Pons (tissue), 1 donor: ENCODE data around the gene PRKCA.

Source experiments
- DNase-seq: peaks from one replicate; pipeline ENCODE4 v3.0.0-alpha.2; 2016; ENCODE audit warnings: low spot score

Gene PRKCA

DNA sequence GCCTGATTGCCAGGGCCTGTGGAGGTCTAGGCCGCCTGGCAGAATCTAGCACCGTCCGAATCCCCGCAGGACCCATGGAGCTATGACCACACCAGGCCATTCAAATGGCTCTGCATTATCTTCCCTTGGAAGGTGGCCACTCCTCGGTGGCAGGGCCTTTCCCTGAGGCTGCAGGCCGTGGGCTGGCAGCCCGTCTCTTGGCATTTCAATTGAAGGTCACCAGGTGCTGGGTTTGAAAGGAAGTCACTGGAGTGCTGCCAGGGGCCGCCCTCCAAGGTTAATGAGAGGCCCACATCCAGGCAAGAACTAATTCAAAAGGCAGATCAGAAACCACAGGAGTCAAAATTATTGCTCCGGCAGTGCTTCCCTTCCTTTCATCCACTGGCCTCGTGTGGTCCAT is 504.8 kb downstream of the PRKCA start:
- no peak for DNase-seq

DNA sequence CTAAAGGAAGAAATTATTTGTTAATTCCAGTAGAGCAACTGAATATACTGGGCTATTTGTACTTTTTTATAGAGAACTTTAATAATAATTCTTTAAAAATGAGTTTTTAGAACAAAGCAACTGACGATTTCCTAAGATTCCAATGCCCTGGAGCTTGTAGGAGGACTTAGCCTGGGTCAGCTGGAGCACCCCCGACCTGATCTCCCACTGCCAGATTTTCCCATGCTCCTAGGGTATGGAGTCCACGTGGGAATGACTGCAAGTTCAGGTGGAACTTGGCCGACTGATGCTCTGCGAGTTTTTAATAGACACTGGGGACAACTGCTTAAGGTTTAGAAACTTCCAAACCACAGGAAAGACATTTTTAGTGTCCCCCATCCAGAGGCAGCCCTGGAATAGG is 507.0 kb downstream of the PRKCA start:
- DNase-seq, result no peak

DNA sequence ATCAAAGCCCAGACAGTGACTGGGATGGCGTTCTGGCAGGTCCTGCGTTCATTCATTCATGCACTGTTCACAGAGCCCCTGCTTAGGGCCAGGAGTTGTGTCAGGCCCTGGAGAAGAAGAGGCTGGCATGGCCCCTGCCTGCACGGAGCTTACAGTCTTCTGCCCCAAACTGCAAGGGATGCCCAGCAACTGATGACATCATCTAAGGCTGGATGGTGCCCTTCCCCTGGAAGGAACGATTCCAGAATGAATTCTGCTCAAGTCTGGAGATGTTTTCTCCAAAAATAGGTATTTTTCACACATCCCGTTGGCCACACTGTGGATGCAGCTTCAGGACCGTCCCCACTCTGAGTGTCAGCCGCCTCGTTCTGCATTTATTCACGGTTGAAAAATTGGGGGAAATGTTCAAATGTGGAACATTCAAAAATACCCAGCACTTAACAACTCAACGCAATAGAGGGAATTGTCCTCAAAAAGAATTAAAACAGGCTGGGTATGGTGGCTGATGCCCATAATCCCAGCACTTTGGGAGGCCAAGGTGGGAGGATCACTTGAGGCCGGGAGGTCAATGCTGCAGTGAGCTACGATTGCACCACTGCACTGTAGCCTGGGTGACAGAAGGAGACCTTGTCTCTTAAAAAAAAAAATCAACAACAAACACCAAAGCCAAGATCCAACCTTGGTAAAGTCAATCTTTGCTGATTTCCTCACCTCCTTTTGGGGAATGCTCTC is 508.7 kb downstream of the PRKCA start:
- DNase-seq, result no peak

DNA sequence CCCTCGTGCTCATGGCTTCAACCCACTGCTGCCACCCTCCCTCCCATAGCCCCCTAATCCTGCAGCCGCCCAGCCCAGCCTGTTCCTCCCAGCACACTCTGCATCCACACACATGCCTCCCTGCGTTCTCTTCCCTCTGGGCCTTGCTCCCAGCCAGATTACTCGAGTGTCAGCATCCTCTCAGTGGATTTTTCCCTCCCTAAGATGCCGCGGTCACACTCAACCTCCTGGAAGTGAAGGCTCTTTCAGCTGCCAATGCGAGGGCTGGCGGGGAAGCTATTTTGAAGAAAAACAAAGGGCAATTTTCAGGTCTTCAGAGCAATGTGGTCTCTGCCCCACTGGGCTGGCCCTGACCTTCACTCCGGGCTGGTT is 509.3 kb downstream of the PRKCA start:
- no peak for DNase-seq

DNA sequence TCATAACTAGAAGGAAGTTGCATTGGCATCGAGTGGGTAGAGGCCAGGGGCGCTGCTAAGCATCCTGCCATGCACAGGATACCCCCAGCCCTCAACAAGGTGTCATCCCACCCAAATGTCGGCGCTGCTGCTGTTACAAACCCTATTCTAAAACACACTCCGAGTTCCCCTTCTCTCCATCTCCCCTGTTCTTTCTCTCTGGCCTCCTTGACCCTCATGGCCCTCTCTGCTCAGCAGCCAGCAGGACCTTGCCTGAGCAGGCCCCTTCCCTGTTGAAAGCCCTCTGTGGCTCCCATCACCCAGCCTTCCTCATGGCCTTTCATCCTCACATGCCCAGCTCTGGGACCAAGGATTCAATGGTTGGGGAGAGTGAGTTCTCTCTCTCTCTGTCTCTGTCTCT is 510.2 kb downstream of the PRKCA start:
- no peak for DNase-seq

DNA sequence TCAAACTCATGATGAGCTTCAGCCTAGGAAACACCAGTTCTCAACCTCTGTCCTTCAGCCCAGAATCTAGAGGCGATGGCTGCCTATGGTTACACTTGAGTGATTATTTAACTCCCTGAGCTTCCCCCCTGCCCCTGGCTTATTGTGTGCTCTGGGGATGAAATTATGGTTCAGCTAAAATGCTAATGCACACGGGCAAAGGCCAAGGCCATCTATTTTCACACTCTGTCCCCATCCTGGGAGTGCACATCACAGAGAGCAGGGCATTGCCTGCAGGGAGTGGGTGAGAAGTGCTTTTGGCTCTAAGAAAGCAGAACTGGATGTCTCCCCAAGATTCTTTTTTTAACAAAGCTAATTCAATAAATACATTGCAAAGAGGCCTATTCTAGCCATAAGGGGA is 510.9 kb downstream of the PRKCA start:
- no peak for DNase-seq

DNA sequence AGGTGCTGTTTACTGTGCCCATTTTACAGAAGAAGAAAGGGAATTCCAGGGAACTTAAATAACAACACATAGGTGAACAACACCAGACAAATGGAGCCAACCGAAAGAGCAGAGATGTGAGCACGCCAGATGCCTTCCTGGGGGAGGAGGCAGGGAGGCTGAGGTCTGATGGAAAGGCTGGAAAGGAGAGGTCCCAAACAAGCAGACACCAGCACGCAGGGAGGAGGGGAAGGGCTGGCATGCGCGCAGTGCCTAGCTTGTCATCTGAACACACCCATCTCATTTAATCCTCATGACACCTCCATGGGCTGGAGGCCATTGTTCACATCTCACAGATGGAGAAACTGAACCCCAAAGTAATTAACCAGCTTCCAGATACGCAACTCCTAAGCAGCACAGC is 511.6 kb downstream of the PRKCA start:
- DNase-seq, result no peak

DNA sequence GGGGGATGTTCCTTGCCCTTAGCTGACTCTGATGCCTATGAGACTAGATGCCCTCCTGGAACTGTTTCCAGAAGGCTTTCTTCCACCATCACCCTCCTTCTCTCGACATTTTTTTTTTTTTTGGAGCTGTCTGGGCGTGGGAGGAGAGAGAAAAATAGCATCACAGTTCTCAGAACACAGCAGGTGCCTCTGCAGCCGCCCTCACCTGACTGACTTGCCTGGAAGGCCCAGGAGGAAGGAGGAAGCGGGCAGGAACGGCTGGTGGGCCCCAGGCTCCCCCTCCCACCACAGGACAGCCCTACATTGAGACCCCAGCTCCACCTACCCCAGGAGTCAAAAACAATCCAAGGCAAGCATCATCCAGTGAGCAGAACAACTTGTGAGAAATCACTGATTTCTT is 512.2 kb downstream of the PRKCA start:
- no peak for DNase-seq

DNA sequence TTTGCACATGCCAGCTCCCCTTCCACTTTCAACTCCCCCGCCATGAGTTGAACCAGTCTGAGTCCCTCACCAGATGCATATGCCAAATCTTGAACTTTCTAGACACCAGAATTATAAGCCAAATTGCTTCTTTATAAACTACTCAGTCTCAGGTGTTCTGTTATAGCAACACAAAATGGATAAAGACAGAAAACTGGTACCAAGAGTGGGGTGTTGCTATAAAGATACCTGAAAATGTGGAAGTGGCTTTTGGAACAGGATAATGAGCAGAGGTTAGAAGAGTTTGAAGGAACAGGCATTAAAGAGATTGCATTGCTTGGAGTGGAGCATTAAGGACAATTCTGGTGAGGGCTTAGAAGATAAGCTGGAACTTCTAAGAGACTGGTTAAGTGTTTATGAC is 515.3 kb downstream of the PRKCA start:
- DNase-seq, result no peak

DNA sequence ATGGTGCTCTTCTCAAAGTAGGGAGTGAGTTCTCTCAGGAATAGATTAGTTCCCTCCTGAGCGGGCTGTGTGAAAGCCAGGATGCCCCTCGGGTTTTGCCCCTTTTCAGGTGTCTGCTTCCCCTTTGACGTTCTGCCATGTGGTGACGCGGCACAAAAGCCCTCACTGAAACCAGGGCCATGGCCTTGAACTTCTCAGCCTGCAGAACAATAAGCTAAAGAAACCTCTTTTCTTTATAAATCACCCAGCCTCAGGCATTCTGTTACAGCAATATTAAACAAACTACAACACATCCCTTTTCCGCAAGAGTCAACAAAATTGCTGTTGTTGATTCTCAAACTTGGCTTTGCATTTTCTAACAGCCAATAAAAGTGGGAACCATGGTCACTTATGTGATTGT is 517.1 kb downstream of the PRKCA start:
- no peak for DNase-seq

DNA sequence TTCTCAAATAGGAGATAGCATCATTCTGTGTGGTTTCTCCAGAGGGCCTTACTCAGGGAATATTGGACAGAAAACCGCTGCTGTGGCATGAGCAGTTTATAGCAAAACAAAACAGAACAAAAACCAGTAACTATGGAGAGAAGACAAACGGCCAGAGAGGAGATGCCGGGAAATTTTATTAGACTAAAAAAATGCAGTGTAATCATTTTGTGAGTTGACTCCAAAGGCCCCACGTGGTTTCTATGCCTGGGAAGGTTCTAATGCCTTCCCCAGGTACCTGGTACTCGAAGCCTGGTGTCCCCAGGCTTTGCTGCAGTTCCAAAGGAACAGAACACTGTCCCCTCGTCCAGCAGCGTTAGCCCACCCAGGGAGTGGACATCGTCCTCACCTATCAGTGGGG is 519.6 kb downstream of the PRKCA start:
- no peak for DNase-seq

DNA sequence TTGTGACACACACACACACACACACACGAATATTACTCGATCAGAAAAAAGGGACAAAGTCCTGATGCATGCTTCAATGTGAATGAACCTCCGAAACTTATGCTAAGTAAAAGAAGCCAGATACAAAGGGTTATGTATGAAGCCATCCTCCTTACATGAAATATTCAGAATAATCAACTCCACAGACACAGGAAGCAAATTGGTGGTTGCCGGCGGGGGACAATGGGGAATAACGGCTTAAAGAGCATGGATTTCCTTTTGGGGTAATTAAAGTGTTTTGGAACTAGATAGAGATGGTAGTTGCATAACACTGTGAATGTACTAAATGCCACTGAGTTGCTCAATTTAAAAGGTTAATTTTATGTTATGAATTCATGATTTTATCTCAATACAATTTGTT is 524.4 kb downstream of the PRKCA start:
- no peak for DNase-seq

DNA sequence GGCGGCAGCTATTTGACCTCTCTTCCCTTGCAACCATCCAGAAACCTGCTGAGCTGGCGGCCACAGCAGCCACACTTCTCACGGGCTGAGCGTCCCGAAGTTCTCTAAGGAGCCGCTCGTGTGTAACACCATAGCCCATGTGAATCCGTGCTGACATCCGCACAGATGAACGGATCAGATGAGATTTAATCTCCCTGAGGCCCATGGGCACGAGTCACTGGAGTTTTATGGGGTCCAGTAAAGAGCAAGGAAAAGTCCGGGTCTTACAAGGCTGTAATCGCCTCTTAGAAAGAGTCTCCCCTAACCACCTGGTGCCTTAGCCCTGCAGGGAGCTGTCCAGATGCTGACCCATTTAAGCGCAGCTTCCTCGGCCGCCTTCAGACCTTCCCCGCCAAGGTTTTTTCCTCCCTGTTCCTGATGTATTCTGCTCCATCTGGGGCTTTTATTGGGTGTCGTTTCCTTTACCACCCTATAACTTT is 527.0 kb downstream of the PRKCA start:
- DNase-seq, result no peak

DNA sequence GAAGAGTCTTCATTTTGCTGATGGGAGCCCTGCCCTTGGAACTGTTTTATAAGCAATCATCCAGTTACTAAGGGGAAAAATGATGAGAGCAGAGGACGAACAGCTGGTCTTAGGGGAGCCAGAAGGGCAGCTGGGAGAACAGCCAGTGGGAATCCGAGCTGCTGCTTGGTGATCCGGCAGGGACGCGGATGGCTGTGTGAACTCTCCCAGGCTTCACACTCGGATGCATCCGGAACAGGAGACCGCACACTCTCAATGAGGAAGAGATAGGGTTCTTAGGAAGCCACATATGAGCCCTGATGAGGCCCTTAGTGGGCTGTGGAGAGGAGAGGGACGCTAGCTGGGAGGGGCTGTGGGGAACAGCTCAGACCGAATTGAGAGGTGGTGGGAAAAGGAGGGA is 527.5 kb downstream of the PRKCA start:
- no peak for DNase-seq

DNA sequence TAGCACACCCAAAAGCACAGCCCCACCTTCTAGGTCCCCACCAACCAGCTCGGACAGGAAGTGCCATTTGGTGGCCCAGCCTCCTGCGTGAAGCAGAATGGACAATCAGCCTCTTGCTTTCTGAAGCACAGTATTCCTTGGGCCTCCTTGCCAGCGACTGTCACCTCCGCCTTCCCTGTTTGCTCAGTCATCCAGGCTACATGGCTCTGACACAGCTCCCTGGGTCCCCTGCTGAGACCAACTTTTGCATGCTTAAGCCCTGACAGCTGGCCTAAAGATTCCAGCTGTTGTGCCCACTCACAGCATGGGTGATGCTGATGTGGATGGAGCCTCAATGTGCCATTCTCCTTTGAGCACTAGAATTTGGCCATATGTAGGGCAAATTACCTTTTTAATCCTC is 528.0 kb downstream of the PRKCA start:
- DNase-seq, result no peak

DNA sequence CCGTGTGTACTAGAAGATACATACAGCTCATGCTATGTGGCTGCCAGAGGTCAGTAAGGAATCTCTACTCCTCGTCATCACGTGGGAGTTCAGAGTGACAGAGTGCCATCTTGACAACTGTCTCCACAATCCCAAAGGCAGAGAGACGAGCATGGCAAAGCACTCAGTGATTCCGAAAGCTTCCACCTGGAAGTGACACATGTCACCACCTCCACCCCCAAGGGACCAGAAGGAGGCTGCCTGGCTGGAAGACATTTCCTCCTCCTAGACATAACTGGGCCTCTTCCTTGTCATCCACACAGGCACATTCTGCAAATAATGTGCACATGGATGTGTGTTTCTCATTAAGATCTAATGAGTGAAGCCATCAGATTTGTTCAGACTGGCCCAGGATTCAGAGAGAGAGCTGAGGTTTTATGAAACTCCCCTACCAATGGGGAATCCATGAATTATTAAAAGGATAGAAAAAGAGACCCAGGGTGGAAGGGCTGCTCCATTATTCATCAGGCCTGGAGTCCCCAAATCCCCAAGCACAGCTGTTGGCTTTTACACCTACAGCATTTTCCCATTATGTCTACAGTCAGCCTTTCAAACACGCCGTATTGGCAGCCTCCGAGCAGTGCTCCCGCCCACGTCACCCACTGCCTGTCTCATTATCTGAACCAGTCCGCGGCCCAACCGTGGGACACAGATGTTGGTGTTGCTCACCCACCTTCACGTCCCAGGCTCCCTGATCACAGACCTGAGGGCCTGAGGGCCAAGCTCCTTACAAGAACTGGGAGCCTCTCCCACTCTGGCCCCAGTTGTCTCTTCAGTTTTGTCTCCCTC is 529.2 kb downstream of the PRKCA start:
- DNase-seq, result no peak

DNA sequence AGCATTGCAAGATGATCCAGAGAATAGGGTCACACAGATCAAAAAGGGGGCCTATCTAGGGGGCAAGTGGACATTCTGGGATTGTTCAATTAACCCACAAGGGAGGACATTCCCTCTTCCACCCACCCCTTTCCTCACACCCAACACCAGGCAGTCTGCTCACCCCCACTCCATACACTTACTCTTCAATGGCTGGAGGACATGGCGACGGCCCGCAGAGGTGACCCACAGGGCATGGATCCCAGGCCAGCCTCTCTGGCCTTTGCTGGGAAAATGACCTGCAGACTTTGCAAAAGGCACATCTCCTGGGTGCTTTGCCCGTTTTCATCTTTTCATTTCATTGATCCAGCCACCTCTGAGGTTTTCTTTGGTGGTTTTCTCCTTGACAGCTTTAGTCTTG is 530.8 kb downstream of the PRKCA start:
- no peak for DNase-seq

DNA sequence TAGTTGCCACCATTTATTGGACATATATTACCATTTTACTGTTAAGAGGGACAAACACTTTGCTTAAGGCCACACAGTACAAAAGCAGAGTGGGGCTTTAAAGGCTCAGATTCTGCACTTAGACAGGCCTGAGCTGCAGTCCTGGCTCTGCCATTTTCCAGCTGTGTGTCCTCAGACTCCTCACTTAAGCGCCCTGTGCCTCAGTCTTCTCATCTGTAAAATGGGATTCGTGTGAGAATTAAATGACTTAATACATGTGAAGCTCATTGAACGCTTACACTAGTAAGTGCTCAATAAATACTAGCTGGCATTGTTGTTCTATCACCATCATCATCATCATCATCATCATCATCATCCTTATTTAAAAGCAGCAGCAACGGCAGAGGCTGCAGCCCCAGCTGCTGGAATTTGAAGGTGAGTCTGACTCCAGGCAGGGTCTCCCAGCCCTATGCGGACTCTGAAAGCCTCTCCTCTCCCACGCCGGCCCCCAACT is 532.1 kb downstream of the PRKCA start:
- DNase-seq, result no peak

DNA sequence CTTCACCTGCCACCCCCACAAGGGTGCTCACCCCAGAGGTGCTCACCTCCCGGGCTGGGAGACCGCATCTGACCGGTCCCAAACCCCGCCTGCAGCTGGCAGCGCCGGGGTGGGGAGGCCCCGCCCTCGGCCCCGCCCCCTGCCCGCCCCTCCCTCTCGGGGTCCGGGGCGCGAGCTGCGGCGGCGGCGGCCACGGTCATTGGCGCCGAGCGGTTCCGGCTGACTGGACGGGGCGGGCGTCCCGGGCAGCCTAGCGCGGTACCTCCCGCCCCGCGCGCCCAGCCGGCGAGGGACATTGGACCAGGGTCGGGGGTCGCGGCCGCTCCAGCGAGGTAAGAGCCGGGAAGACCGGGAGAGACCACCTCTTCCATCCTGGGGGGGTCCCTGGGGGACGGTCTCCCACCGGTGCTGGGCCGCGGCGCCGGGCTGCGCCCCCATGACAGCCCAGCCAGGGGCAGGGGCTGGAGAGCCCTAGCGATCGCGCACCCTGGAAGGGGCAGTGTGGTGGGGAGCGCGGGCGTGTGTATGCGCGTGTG is 532.6 kb downstream of the PRKCA start, which contains the start of gene CACNG5:
Gene CACNG5, plus strand, starts transcription at position 199 of the 536 bp plus-strand sequence. CDS start 42,216 bp downstream, outside the sequence.
- DNase-seq, result no peak

DNA sequence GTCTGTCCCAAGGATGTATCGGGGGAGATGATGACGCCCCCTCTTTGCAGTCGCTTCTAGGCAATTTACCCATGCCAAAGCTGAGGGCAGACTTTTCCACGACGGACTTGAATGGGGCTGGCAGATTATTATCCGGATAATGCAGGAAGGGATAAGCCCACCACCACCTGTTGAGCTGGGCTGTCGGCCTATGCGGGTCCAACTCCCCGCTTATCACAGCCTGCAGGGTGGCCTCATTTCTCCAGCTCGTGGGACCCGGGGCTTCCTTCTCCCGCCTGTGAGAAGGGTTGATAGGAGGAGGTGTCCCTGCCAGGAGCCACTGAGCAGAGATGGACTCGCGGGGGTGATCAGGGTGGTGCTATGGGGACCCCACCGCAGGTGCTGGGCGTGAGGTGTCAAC is 533.1 kb downstream of the PRKCA start:
- no peak for DNase-seq

DNA sequence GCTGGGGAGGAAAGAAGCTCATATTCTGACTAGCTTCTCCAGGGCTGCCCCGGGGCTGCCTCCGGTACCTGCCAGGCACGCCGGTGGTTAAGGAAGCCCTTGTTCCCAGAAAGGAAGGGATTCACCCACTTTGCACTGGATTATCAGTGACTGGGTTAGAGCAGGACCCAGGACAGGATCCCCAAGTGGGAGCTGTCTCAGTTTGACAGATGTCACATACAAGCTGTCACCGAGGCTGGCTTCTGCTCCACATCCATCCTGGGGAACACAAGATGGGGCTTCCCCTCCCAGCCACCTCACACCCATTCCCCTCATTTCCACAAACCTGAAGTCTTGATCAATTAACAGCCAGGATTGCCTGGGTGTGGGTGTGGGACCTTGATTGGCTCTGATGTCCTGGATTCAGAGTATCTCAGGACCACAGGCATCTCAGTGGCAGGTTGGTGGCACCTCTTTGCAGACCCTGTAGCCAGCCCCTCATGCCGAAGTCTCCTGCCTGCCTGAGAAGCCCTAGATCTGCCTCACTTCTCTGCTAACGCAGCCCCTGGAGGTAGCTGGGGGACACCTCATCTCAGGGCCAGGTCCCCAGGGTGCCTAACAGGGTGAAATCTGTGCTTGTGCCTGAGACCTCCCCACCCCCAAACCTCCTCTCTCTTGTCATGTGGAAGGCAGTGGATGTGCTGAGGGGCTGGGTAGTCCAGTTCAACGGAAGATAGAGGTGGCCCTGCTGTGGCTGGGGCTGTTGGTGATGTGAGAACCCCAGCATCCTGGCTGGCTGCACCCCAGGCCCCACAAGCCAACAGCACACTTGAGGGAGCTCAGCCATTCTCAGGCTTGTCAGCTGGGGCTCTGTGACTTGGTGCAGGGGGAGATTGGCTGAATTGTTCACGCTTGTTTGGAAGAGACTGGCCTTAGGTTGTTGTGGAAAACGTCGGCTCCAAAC is 533.9 kb downstream of the PRKCA start:
- no peak for DNase-seq

DNA sequence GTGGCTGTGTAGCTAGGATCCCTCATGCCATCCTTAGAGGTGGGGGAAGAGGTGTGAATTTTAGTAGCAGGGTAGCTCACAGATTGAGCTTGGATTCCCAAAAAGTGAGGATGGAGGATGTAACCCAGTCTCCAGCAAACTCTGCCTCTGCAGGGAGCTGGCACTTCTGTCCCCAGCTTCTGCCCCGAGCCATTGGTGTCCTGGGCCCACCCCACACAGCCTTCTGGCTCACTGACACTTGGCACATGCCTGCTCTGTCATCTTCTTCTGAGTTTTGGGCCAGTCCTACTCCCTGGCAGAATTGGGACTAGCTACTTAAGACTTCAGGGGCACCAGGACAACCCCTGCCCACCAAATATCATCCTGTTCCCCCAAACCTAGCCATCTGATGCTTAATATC is 534.8 kb downstream of the PRKCA start:
- DNase-seq, result no peak
